GM12878 (cell line): ENCODE data around the gene TEX261. TPM values are rescaled to one million over a fixed set of nuclear protein-coding genes. Genes with fewer than 3 reads are reported as not detected.

Source experiments
- ATAC-seq: fragments of 200-7000 bp; cut with Tn5 transposase; 3 replicates; pipeline ENCODE4 v1.9.1; 2020; ENCODE audit warnings: mild to moderate bottlenecking, moderate library complexity
- BruUV-seq: library from RNA; stranded (reverse); fragments of 400-500 nt; replicated peaks from 2 replicates; lab custom pipeline; 2021; lab: Mats Ljungman, UMichigan
- CTCF ChIA-PET: fragments of 300-600 bp; sonication (Branson Sonifier 250); formaldehyde crosslinking; extraction: SDS; loops from one replicate; lab custom pipeline; 2021; ENCODE audit warnings: inconsistent platforms; lab: Yijun Ruan, JAX
- POLR2A ChIA-PET: fragments of 350-600 bp; formaldehyde crosslinking; extraction: SDS; loops from one replicate; lab custom pipeline; 2021; ENCODE audit warnings: inconsistent platforms; lab: Charles Lee
- RAD21 ChIA-PET: fragments of 300-600 bp; sonication (Branson Sonifier 250); formaldehyde crosslinking; loops from one replicate; lab custom pipeline; 2023; ENCODE audit warnings: antibody characterized with exemption; ENCODE audit not compliant: unreplicated experiment; lab: Charles Lee
- SMC1A ChIA-PET: fragments of 300-600 bp; sonication (Branson Sonifier 250); formaldehyde crosslinking; loops from one replicate; lab custom pipeline; 2023; ENCODE audit not compliant: unreplicated experiment, uncharacterized antibody; lab: Charles Lee
- DNase-seq: peaks from one replicate; pipeline ENCODE4 v3.0.0-alpha.2; 2011; ENCODE audit warnings: low read depth, low spot score
- FAIRE-seq: peaks from 3 replicates; lab custom pipeline; 2011; peaks lifted over from hg19 to GRCh38; lab: Jason Lieb, UNC
- H2AFZ ChIP-seq: 2 replicates; pipeline ENCODE4 v1.6.0; 2011; ENCODE audit warnings: low read depth, low read length, control low read depth; ENCODE audit not compliant: control insufficient read depth
- H3K27ac ChIP-seq: 2 replicates; pipeline ENCODE4 v1.5.1; 2011; ENCODE audit warnings: control low read depth; ENCODE audit not compliant: control insufficient read depth, insufficient read depth
- H3K27me3 ChIP-seq, 2 experiments: replicated peaks in 1 of 2; 2 replicates each; pipeline versions ENCODE4 v1.6.0 to v1.6.1; 2011; ENCODE audit warnings: low read length in 1 of 2; ENCODE audit not compliant: control insufficient read depth in 2 of 2, insufficient read depth in 2 of 2
- H3K36me3 ChIP-seq, 2 experiments: 2 replicates each; pipeline ENCODE4 v1.5.1; 2011; ENCODE audit warnings: low read length in 1 of 2; ENCODE audit not compliant: control insufficient read depth in 2 of 2, insufficient read depth in 2 of 2
- H3K4me1 ChIP-seq: 2 replicates; pipeline ENCODE4 v1.6.1; 2011; ENCODE audit warnings: mild to moderate bottlenecking, low read length, moderate library complexity, mixed read lengths; ENCODE audit not compliant: control insufficient read depth, insufficient read depth
- H3K4me2 ChIP-seq: 2 replicates; pipeline ENCODE4 v1.6.0; 2011; ENCODE audit warnings: control low read depth; ENCODE audit not compliant: control insufficient read depth, insufficient read depth
- H3K4me3 ChIP-seq: fragments of 200-600 bp; sonication (generic); 2 replicates; pipeline ENCODE4 v1.5.1; 2016
- H3K79me2 ChIP-seq: 2 replicates; pipeline ENCODE4 v1.6.0; 2011; ENCODE audit warnings: low read length; ENCODE audit not compliant: control insufficient read depth, insufficient read depth
- H3K9ac ChIP-seq: 2 replicates; pipeline ENCODE4 v1.8.0; 2011; ENCODE audit warnings: low read length, control low read depth, mixed read lengths; ENCODE audit not compliant: control insufficient read depth, insufficient read depth
- H3K9me3 ChIP-seq: replicated peaks from 3 replicates; pipeline ENCODE4 v1.5.1; 2011; ENCODE audit warnings: mild to moderate bottlenecking, low read length; ENCODE audit not compliant: control insufficient read depth, insufficient read depth
- H4K20me1 ChIP-seq: 2 replicates; pipeline ENCODE4 v1.6.0; 2011; ENCODE audit not compliant: control insufficient read depth, insufficient read depth
- CREB1 ChIP-seq: IDR thresholded peaks from 2 replicates; pipeline ENCODE4 v1.6.1; 2012; ENCODE audit warnings: low read depth, mild to moderate bottlenecking, inconsistent platforms
- CTCF ChIP-seq, 3 experiments: IDR thresholded peaks in 2 of 3; conservative IDR thresholded peaks in 1 of 3; 2 replicates each; pipeline ENCODE4 v1.5.1; 2011; ENCODE audit warnings: low read depth in 3 of 3, low read length in 3 of 3, mild to moderate bottlenecking in 3 of 3, control low read depth in 2 of 3, moderate library complexity in 2 of 3, inconsistent platforms in 1 of 3, mixed read lengths in 1 of 3; ENCODE audit not compliant: control insufficient read depth in 2 of 3, insufficient read depth in 1 of 3; ENCODE audit errors: extremely low read depth in 1 of 3
- MAX ChIP-seq: IDR thresholded peaks from 2 replicates; pipeline ENCODE4 v1.6.1; 2012; ENCODE audit warnings: low read depth, low read length, improper control_type of control experiment
- MEF2B ChIP-seq: fragments of 450-650 bp; IDR thresholded peaks from 2 replicates; pipeline ENCODE4 v1.6.1; 2018; ENCODE audit warnings: mild to moderate bottlenecking, moderate library complexity; ENCODE audit not compliant: partially characterized antibody, poor library complexity, severe bottlenecking
- MXI1 ChIP-seq: fragments of 150-350 bp; IDR thresholded peaks from 2 replicates; pipeline ENCODE4 v1.6.1; 2011; ENCODE audit warnings: low read depth, mild to moderate bottlenecking, inconsistent platforms, low read length, improper control_type of control experiment
- PAX8 ChIP-seq: fragments of 450-650 bp; IDR thresholded peaks from 2 replicates; pipeline ENCODE4 v1.6.1; 2017; ENCODE audit warnings: mild to moderate bottlenecking, moderate library complexity
- POLR2A ChIP-seq: IDR thresholded peaks from 2 replicates; pipeline ENCODE4 v1.6.1; 2011; ENCODE audit warnings: low read depth, mild to moderate bottlenecking, low read length
- PRDM15 ChIP-seq: fragments of 450-650 bp; formaldehyde crosslinking; IDR thresholded peaks from 2 replicates; pipeline ENCODE4 v1.4.0; 2020; ENCODE audit warnings: mild to moderate bottlenecking, moderate library complexity
- SIN3A ChIP-seq: IDR thresholded peaks from 2 replicates; pipeline ENCODE4 v1.6.1; 2012; ENCODE audit warnings: low read depth, low read length, improper control_type of control experiment
- SMARCA5 ChIP-seq: fragments of 450-650 bp; IDR thresholded peaks from 2 replicates; pipeline ENCODE4 v1.6.1; 2017; ENCODE audit warnings: mild to moderate bottlenecking
- WGBS: methylation state at CpG from one replicate; pipeline ENCODE4 v1.1.6; 2016; ENCODE audit warnings: low lambda C conversion rate; ENCODE audit not compliant: insufficient replicate concordance, insufficient coverage; ENCODE audit errors: missing lambda C conversion rate; 5-methylcytosine and 5-hydroxymethylcytosine counted together
- in situ Hi-C: fragments of 300-500 bp; cut with MboI; formaldehyde crosslinking; loops from 9 replicates; pipeline ENCODE4 v1.14.3; 2018; ENCODE audit warnings: mixed read lengths
- intact Hi-C: fragments of 100-400 bp; cut with micrococcal nuclease; formaldehyde crosslinking; loops from one replicate; pipeline ENCODE4 v1.14.2; 2022; ENCODE audit not compliant: unreplicated experiment
- polyA plus RNA-seq, 11 experiments: library from polyadenylated mRNA; depleted of rRNA in 4 of 11; unstranded in 6 of 11; stranded (reverse) in 5 of 11; fragments of >200 nt; fragmentation: Nextera tagmentation in 4 of 11; fragmentation: Illumina TruSeq in 1 of 11; extraction: Ambion mirVana in 4 of 11; extraction: Trizol in 1 of 11; gene quantifications; 1 replicate in 1 of 11; 2 replicates in 10 of 11; pipeline versions ENCODE4 v1.2.1 to v1.2.3, GENCODE V29; 2011 to 2016; ENCODE audit warnings: inconsistent platforms in 2 of 11, missing spikeins in 2 of 11, low read depth in 1 of 11
- total RNA-seq, 4 experiments: library from RNA; depleted of rRNA in 3 of 4; stranded (reverse); fragments of >200 nt in 3 of 4; fragmentation: Illumina TruSeq in 1 of 4; extraction: Trizol in 1 of 4; gene quantifications; 2 replicates each; pipeline versions ENCODE4 v1.2.1 to v1.2.3, GENCODE V29; 2013 to 2021

Gene TEX261
- total and polyA plus RNA-seq, 10 of the 15 experiments (the other 5 are each of a cell fraction or from before 2014, with no cell fraction given) = 5.5 to 75.6 (median 40.3) TPM

- TF ChIP-seq MXI1 = peak; percentile 30; the same call in 1 of the 2 replicates
- peak; percentile 47 for TF ChIP-seq POLR2A
- 0 out of 2 replicates have a peak, but pooled peaks have one; percentile 46 for TF ChIP-seq SMARCA5
- peak; percentile 74 to 90 (median 85) for TF ChIP-seq CTCF (IDR thresholded peaks at IDR 0.05 in 2 of 3, conservative IDR thresholded peaks at IDR 0.05 in 1 of 3; ENCODE audit: control insufficient read depth in 2 of 3, extremely low read depth in 1 of 3, insufficient read depth in 1 of 3, low read depth in 3 of 3, low read length in 3 of 3)
- 0 out of 2 replicates have a peak, but pooled peaks have one; percentile 47 for TF ChIP-seq MAX
- TF ChIP-seq, all 136 proteins: peak for 14
Measured at GRCh38 chr2:70984576-70985282, 9.9 kb downstream of the TEX261 start (continued).

GRCh38 chr2:70984228-70984575 lies 10.5 kb downstream of the TEX261 start:
- FAIRE-seq (no peak), ATAC-seq (no peak), DNase-seq (no peak)
- TF ChIP-seq SIN3A (no peak), CREB1 (no peak), MEF2B (no peak), PRDM15 (CRISPR knock-in tag) (no peak), PAX8 (no peak)
- Histone ChIP-seq H3K27me3 (no peaks in the 10 kb centered on the region), H3K4me3 (no peak overlapping the region), H3K4me1 (no peaks in the 10 kb centered on the region), H3K27ac (no peak overlapping the region), H3K9me3 (no peaks in the 10 kb centered on the region), H3K79me2 (no peaks in the 10 kb centered on the region), H3K9ac (no peak overlapping the region), H3K4me2 (no peak overlapping the region), H4K20me1 (no peaks in the 10 kb centered on the region), H2AFZ (no peak overlapping the region), H3K36me3 (peaks cover 5 to 14% of the 10 kb centered on the region in 2 experiments; a peak in 3 of 4 replicates)
- RAD21 ChIA-PET = interaction anchor here (1.2 kb wide), 2 partner anchors 17 to 172 kb away, joined by 4 read pairs; no protein-coding TSS in a partner anchor
- BruUV-seq = no TSS peak
- in situ Hi-C loops (no loop called here), intact Hi-C loops (no loop called here)
- POLR2A ChIA-PET = no interaction called here
- 90% methylated on average over 3 of the region's 3 CpGs for WGBS
- SMC1A ChIA-PET = interaction anchor here (1.0 to 2.0 kb wide), 4 partner anchors 12 to 20 kb away, joined by 3 to 11 read pairs (median 4); no protein-coding TSS in a partner anchor
- CTCF ChIA-PET = interaction anchor here (0.9 to 2.2 kb wide), 11 partner anchors 9 to 680 kb away, joined by 3 to 18 read pairs (median 4); partner anchors contain the start of genes NAGK and TEX261
